GM19395 (cell line): Measurements from ENCODE around the gene ZNF106.

ENCODE experiments used
- ATAC-seq: cut with Tn5 transposase; IDR thresholded peaks from one replicate; pipeline ENCODE4 v1.9.1; 2021; ENCODE audit warnings: mild to moderate bottlenecking, moderate library complexity; ENCODE audit not compliant: unreplicated experiment

ZNF106 gene

GRCh38 chr15:42373274-42373673, 117.7 kb downstream of the ZNF106 start:
- no peak for ATAC-seq

- no peak for ATAC-seq
These were observed 119.8 kb downstream of the ZNF106 start for GRCh38 chr15:42371096-42371495.

GRCh38 chr15:42368096-42368495, 122.8 kb downstream of the ZNF106 start:
- no peak for ATAC-seq

- no peak for ATAC-seq
These were observed 123.9 kb downstream of the ZNF106 start for GRCh38 chr15:42367041-42367440.

GRCh38 chr15:42365921-42366550, 124.9 kb downstream of the ZNF106 start:
- ATAC-seq = no peak

- ATAC-seq = no peak
These were observed 126.4 kb downstream of the ZNF106 start for GRCh38 chr15:42364529-42364928.

- no peak for ATAC-seq
These were observed 127.0 kb downstream of the ZNF106 start for GRCh38 chr15:42363942-42364341.

GRCh38 chr15:42363487-42363886, 127.5 kb downstream of the ZNF106 start:
- ATAC-seq = no peak
